Embryonic facial prominence (tissue), 1 donor: ENCODE data around the gene SWAP70.

Source experiments
- DNase-seq: peaks from one replicate; pipeline ENCODE4 v3.0.0-alpha.2; 2016; ENCODE audit errors: extremely low spot score

The SWAP70 gene

DNA sequence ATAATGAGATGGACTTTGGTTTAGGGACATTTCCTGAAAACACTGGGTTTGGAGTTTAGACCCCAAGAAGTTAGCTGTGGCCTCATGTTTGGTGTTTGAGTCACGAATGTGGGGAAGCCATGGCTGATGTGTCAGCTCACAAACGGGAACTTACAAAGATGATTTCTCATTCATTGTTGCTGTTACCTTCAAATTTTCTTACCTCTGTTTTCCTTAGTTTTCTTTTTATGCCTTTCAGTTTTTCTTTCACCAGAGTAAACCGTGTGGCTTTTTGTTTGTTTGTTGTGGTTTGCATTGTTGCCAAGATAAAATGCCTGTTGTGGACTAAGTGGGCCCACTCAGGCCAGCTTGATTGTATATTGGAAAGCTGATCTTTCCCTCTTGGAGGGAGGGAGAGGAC, 89.1 kb downstream of the SWAP70 start:
- no peak for DNase-seq

DNA sequence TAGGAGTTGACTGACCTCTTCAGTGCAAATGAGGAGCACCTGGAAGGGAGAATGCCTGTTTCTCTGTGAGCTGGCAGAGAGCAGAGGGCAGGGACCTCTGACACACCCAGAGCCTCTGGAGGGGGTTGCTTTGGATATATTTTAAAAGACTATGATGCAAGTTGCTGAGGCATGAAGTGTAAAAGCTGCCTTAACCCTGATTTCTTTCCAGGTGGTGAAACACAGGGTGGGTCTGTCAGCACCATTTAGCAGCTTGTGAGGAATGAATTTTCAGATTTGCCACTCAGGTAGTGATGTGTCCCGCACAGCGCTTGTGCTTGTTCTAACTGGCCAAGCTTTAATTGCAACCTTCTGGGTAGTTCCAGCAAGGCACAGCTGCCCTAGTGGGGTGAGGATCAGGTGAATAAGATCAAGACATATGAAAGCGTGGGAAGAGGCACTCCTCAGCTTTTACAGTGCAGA, 90.2 kb downstream of the SWAP70 start:
- DNase-seq = no peak

DNA sequence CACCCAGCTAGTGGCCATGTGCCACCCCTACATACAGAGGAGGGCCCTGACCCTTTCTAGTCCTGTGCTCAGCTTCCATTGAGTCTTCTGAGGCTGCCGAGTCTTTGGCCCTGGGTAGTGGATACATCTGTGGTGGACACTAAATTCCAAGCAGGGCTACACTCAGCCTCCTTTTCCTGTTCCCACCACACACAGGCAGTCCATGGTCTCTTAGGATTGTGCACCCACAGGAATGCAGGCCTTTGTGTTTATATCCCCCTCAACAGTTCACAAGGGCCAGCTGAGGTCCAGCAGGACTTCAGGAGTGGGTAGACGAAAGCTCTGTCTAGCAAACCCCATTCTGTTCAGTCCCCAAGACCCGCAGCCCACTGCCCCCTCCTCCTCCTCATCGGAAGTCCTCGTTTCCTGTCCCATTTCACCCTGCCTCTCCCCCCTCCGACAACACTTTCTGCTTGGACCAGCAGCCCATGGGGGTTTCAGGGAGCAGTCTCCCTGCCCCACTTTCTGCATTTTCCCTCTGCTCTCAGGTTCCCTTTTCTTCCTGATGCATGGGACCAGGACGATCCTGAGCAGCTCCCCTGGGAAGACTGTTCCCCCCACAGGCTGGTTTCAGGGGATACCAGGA, 91.8 kb downstream of the SWAP70 start:
- no peak for DNase-seq

DNA sequence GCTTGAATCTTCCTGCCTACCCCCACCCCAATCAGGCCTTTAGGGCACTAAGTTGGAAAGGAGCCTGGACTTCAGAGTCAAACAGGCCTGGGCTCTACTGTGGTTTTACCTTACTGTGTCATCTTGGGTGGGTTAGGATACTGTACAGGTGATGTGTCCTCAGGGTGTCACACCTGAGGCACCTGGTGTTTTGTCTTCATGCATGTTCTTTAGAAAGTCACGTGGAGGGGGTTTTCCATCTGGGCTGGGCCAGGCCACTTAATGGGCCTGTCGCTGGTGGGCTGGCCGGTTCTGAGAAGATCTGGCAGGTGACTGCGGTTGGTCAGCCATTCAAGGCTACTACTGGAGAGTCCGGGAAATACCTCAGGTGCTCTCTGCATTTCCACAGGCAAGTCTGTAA, 92.6 kb downstream of the SWAP70 start:
- DNase-seq = no peak

DNA sequence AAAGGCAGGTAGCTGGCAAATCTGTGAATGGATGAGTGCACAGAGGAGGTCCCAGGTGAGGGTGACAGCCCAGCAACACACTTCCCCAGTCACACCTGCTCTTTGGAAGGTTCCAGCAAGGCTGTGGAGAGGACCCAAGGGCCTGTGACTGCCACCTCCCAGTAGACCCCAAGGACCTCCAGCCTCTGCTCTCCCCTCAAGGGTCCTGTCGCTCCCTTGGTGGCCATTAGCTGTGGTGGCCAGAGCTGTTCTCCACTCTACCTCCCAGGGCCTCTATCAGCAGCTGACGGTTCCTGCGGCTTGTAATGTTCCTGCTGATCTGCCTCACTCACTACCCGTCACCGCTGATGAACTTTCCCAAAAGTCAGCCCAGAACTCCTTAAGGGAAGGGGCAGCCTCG, 93.0 kb downstream of the SWAP70 start:
- DNase-seq = no peak

DNA sequence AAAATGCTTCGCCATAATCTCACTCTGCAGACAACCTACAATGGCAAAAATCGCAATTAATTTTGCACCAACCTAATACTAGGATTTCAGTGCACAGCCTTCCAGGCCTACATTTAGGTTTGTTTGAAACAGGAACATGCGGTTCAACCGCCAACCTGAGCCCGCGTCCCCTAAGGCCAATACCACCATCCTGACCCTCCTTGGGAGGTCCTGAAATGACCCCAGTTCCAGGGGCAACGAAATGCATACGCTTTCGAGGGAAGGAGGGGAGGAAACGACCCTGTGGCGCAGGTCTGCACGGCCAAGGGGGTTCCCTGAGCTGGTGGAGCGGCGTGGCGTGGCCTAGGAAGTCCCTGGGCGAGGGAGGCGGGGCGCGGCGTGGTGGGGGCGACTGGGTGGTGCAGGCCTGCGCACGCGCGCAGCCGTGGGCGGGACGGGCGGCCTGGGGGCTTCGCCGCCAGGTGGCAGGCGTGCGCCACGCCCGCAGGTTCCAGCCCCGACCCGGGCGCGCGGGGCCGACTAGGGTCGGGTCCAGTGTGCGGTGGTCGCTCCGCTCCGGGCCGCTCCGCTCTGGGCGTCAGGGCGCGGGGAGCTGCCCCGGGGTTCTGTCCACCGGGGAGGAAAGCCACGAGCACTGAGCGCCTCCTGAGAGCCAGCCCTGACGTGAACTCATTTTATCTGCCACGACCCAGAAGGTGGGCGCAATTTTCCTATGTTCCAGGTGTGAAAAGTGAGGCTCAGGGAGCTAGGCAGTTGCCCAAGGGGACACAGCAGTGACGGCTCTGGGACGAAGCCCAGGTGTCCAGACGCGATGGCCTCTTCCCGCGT, 94.1 kb downstream of the SWAP70 start:
- peak; percentile 16 for DNase-seq

DNA sequence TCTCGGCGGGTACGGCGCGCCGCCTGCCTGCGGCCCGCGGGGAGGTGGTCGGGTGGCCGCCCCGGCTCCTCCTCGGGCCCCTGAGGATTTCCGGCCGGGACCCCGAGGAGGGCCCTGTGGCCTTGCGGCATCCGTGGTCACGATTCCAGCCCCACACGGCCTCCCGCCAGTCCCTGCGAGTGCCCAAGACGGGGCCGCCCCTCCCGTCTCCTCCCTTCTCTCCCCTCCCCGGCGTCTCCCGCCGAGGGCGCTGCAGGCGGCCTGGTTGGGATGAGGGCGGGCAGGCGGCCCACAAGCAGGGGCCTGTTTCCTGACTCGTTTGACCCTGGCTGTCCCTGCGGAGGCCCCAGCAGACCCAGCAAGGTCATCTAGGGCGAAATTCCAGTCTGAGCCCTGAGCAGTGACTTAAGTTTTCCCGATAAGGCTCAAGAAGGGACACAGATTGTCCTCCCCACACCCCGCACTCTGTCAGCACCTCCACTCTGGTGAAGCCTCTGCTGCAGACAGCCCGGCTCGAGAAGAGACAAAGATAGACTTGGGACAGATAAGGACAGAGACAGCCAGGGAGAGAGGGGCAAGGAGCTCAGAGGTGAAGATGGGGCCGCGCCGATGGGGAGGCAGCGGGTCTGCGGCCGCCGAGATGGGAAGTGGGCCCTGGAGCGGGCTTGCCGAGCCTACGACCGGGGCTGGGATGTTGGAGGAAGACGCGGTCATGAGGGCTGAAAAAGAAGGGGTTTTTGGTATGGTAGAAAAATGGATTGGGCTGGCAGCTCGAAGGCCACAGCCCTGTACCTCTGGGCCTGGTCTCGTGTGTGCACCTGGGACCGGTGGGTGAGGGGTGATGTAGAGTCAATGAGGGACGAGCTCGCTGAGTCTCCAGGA, 95.0 kb downstream of the SWAP70 start:
- no peak for DNase-seq

DNA sequence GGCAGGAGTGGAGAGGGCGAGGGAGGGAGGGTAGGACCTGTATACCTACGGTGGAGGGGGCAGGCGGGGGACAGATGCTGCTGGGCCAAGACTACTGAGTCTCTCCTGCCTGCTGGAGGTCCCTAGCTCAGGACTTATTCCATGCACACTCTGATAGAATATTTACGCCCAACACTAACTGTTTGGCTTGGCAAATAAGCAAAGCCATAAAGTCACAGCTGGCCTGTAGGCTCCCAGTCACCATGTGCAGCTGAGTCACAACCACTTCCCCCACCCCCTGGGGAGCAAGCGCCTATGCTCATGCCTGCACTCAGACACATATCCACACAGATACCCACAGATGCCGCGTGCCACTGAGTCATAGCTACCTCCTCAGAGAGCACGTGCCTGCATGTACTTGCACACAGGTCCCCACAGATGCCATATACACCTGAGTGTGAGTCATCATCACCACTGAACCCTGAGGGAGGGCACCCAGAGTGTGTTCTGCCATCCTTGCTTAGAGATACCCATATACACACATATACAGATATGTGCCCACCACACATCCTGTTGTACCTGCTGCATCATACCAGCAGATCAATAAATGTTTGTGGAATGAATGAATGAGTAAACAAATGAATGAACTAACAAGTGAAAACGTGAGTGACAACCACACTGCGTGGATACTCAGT, 95.8 kb downstream of the SWAP70 start:
- no peak for DNase-seq

DNA sequence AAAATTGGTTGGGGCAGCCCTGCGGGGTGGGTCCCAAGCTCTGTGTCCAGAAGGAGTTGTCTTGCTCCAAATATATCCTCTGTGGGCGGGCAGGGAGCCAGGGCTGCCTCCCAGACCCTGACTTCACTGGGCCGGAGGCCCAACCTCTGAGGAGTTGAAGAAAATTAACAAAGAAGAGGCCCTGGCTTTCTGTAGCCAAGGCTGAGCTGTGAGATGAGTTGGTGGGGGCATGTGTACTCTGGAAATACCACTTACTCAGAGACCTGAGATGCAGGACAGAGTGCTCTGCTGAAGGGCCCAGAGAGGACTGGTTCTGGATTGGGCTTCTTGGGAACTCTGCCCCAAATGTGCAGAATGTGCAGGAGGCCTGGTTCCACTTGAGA, 96.3 kb downstream of the SWAP70 start:
- no peak for DNase-seq

DNA sequence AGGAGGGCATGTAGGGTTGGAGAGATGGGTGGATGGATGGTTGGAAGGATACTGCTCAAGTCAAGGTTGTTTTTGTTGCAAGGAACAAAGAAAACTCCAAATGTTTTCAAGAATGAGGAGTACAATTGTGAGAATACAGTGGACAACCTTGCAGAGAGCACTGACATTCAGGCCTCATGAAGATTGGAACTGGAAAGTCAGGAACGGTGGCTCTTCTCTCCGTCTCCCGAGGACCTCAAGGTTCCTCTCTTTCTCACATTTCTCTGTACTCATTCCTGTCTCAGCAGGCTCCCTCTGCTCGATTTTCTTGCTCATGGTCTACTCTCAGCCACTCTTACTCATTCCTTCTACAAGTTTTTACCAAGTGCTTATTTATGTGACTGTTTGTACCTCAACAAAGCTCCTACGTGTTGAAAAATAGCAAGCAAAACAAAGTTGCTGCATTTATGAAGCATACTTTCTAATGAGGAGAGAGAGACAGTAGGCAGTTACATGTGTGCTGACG, 97.6 kb downstream of the SWAP70 start:
- no peak for DNase-seq

DNA sequence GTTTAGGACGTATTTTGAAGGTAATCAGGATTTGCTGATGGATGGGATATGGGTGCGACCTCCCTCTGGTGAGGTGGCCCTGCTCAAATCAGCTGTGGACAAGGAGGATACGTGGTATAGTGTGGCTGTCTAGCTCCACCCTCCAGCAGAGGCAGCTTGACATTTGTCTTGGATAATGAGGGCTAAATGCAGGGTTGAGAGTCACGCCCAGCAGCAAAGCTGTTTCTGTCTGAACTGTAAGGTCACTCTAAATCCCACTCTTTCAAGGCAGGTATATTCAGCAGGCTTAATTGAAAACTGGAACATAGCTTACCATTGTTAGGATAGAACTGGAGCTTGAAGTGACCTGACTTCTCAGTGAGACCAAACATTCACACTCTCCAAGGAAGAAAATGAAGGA, 98.7 kb downstream of the SWAP70 start:
- no peak for DNase-seq

DNA sequence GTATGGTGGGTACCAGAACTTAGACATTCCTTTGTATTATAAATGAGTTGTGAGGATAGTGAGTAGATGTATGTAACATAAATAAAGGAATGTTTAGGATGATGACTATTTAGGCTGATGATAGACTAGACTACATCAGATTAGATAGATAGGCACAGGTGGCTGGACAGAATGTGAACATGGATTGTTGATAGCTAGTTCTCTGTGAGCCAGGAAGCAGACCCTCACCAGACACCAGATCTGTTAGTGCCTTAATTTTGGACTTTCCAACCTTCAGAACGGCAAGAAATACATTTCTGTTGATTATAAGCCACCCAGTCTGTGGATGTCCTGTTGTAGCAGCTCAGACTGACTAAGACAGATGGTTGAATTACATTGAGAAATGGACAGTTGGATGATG, 99.4 kb downstream of the SWAP70 start:
- no peak for DNase-seq

DNA sequence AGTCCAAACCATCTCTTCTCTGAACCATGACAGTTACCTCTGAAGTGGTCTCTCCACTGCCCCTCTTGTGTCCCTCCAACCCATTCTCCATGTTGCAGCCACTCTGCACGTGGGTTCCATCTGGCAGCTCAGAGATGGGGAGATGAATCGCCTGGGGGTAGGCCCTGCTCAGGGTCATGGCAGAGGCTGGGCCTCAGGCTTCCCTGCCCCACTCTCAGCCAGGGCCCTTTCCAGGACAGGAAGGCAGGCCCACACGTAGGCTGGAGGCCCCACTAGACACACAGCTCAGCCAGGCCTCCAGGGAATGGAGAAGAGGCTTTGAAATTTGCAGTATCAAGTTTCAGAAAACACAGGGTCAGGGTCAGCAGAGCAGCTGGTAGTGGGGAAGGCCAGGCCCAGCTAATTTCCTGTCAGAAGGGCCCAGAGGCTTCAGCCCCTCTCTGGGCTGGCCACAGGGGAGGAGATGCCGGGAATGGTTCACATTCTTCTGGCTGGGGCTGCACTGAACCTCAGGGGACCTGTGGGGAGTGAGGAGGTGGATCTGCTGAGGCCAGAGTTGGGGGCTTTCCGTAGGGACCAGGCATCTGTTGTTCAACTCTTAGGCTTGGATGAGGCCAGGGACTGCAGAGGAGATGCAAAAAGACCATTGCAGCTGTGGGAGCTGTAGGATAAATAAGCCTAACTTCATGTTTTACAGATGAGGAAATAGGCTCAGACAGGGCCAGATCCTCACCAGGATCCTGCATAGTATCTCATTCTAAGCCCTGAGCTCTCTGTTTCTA, 101.6 kb downstream of the SWAP70 start:
- DNase-seq = no peak

DNA sequence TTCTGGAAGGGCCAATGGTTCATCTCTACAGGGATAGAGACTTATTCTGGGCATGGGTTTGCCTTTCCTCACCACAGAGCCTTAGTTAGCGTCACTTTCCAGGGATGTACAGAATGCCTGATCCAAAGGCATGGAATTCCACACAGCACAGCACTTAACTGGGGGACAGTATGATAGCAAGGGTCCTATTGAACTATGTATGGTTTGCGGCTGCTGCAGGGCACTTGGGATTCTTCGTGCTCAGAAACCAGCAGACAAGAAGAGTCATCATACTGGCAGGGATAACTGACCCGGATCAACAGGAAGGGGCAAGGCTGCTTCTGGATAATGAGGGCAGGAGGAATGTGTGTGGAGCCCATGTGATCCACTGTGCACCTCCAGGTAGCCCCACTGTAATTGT, 105.7 kb downstream of the SWAP70 start:
- no peak for DNase-seq

DNA sequence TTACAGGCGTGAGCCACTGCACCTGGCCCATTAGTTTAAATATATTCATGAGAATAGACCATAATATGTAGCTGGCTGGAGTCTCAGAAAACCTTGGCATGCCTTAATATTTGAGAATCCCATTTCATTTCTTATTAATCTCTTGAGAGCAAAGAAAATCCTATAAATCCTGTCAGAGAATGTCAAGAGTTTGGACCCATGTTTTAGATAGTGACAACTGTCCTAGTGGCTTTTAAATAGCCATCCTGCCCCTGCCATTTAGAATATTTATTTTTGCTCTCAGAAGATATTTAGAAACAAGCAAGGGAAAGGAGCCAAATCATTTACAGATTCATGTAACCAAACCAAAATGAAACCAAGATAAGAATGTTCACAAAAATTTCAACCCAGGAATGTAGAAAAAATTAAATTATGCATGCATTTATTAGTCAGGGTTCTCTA, 107.2 kb downstream of the SWAP70 start:
- DNase-seq = no peak

DNA sequence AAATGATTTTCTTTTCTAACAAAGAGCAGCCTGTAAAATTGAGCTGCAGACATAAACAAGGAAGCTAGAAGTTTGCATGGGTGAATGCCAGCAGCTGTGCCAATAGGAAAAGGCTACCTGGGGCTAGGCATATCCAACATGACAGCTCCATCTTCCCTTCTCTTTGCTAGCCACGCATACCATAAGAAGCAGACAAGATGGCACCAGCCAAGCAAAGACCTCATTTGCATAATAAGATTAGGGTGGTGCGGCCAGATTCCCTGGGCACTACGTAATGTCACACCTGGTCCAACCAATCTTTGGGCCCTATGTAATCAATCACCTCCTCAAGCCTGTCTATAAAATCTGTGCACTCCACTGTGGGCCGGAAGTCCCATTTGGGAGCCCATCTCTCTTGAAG, 108.3 kb downstream of the SWAP70 start:
- no peak for DNase-seq

DNA sequence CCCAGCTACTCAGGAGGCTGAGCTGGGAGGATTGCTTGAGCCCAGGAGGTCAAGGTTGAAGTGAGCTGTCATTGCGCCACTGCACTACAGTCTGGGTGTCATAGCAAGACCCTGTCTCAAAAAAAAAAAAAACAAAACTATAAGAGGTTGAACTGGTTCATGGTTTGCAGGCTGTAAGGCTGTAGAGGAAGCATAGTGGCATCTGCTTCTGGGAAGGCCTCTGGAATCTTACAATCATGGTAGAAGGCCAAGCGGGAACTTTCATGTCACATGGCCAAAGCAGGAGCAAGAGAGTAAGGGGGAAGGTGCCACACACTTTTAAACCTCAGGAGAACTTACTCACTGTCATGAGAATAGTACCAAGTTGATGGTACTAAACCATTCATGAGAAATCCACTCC, 109.6 kb downstream of the SWAP70 start:
- DNase-seq = no peak

DNA sequence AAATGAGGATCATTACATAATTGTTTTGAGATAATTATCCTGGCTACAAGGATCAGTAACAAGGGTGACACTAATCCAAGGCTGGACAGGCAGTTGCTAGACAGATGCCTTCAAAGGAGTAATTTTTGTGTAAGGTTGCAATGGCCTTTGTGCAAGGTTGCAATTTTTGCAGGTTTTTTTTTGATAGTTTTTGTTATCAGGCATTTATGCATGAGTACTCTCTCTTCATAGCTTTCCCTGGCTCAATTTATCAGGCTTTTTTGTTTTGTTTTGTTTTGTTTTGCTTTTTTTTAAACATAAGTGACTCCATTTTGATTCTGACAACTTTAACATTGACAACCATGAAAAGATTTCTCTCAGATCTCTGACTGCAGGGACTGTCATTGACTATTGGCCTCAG, 110.2 kb downstream of the SWAP70 start:
- DNase-seq = no peak

DNA sequence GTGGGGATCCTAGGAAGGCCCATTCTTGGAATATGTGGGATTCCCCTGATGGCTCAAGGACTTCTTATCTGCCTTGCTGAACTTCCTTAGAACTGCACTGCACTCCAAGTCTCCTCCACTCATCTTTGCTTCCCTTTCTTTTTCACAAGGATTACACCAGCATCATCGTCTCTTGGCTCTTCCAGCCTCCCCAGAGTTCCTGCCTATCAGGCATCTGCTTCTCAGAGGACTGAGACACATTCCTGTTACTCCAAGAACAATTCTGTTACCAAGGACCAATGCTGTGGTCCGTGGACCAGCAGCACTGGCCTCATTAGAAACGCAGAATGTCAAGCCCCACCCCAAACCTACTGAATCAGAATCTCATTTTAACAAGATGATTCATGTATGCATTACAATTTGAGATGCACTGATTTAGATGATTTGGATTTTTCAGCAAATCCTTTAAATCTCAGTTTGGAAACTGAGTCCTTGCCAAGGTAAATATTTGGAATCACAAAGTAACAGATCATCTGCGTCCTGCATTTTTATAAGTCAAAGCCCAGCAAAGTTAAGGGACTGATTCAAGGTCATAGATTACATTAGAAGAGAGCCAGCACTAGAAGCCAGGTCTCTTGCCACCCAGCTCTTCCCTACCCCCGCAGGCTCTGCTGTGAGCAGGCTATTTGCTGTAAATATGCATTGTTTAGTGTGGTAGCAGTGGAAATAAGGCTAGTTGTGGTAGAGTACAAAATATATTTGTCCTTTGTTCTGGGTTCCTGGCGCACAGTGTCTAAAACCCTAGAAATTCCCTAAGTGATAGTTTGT, 110.9 kb downstream of the SWAP70 start:
- DNase-seq = no peak

DNA sequence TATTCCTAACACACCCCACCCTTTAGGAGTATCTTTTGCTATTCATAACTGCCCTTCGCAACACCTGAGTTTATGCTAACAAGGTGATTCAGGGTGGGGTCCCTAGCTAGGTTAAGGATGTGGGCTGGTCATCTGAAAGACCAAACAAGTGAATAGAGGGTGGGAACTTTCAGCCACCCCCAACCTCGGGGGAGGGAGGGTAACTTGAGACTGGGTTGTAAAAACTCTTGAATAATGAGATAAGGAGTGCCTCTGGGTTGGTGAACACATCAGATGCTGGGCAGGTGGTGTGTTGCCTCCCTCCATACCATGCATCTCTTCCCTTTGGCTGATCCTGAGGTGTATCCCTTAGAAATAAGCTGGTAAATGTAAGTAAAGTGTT, 111.5 kb downstream of the SWAP70 start:
- no peak for DNase-seq
